Muscle layer of duodenum (tissue), 2 donors: ENCODE results near the gene CISH.

Experiments
- H3K27ac ChIP-seq: one replicate; pipeline ENCODE4 v1.7.0; 2013; ENCODE audit warnings: mild to moderate bottlenecking, low read length
- H3K27me3 ChIP-seq: one replicate; pipeline ENCODE4 v1.7.0; 2013; ENCODE audit warnings: low read depth, mild to moderate bottlenecking, control low read depth, low read length
- H3K36me3 ChIP-seq, 2 donors: one replicate each; pipeline ENCODE4 v1.7.0; 2013; ENCODE audit warnings: low read length in 2 of 2, control low read depth in 1 of 2, mild to moderate bottlenecking in 1 of 2; ENCODE audit not compliant: insufficient read depth in 2 of 2, control insufficient read depth in 1 of 2
- H3K4me1 ChIP-seq, 2 donors: one replicate each; pipeline ENCODE4 v1.7.0; 2013; ENCODE audit warnings: low read length in 2 of 2, mild to moderate bottlenecking in 2 of 2, control low read depth in 1 of 2, moderate library complexity in 1 of 2; ENCODE audit not compliant: insufficient read depth in 2 of 2, control insufficient read depth in 1 of 2
- H3K4me3 ChIP-seq, 2 donors: one replicate each; pipeline ENCODE4 v1.7.0; 2013; ENCODE audit warnings: low read length in 2 of 2, low read depth in 1 of 2, mild to moderate bottlenecking in 1 of 2
- H3K9me3 ChIP-seq, 2 donors: one replicate each; pipeline ENCODE4 v1.7.0; 2013; ENCODE audit warnings: low read length in 2 of 2, control low read depth in 1 of 2, mild to moderate bottlenecking in 1 of 2; ENCODE audit not compliant: control insufficient read depth in 1 of 2
- donor health status: healthy.

CISH gene

DNA sequence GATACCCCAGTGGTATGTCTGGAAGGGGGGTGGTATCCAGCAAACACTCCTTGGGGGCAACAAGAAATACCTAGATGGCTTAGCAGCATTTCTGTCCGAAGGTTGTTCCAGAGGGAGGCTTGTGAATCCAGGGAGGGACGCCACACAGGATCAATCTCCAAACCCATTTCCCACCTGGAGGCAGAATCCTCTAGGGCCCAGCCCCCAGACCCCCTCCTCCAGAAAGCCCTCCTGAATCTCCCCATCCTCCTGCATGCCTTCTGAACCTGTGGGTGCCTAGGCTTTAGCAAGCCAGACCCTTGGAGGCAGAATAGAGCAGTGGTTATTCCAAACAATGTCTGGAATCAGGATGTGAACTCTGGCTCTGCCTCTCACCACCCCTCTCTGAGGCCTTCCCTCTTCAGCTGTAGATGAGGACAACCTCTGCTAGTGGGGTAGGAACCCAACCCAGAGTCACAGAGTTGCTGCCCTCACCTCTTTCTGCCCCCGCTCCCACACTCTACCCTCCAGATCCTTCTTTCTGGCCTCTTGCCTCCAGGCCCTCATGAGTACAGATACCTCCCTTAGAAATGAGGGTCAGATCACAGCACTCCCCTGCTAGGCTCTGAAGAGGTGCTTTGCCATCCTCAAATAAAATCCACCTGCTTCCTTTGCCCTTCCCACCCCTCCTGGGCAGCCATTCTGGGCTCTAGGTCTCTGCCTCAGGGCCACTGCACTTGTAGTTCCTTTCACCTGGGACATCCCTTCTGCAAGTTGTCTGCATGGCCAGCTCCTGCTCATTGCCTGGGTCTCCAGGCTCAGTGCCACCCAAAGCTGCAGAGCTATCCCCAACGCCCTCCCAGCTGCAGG is 8.1 kb downstream of the CISH start:
- Histone ChIP-seq H3K9me3 (no peaks in the 10 kb centered on the region), H3K36me3 (peaks cover 29 to 30% of the 10 kb centered on the region in 2 donors), H3K4me3 (no peak overlapping the region), H3K27ac (peak overlapping the region; percentile 97), H3K4me1 (peaks cover 35 to 36% of the 10 kb centered on the region in 2 donors), H3K27me3 (no peaks in the 10 kb centered on the region)

GRCh38 chr3:50602595-50603191 is 8.9 kb downstream of the CISH start:
- peak overlapping the region; percentile 97 for H3K27ac ChIP-seq
- no peaks in the 10 kb centered on the region for H3K27me3 ChIP-seq
- H3K36me3 ChIP-seq: peaks cover 24% of the 10 kb centered on the region in 2 donors
- no peaks in the 10 kb centered on the region for H3K9me3 ChIP-seq
- H3K4me3 ChIP-seq: peak overlapping the region in 1 of 2 donors; percentile 57
- peaks cover 34 to 36% of the 10 kb centered on the region in 2 donors for H3K4me1 ChIP-seq

- peak overlapping the region in 1 of 2 donors; percentile 57 for H3K4me3 ChIP-seq
- no peaks in the 10 kb centered on the region for H3K27me3 ChIP-seq
- H3K36me3 ChIP-seq: peaks cover 9 to 10% of the 10 kb centered on the region in 2 donors
- H3K4me1 ChIP-seq: peaks cover 27 to 36% of the 10 kb centered on the region in 2 donors
- no peaks in the 10 kb centered on the region for H3K9me3 ChIP-seq
- H3K27ac ChIP-seq: peak overlapping the region; percentile 97
Observed at GRCh38 chr3:50600841-50601591, 10.6 kb downstream of the CISH start.

- Histone ChIP-seq H3K27ac (peak overlapping the region; percentile 97), H3K4me1 (peaks cover 27 to 32% of the 10 kb centered on the region in 2 donors), H3K9me3 (no peaks in the 10 kb centered on the region), H3K36me3 (peaks cover 6 to 7% of the 10 kb centered on the region in 2 donors), H3K4me3 (no peak overlapping the region), H3K27me3 (no peaks in the 10 kb centered on the region)
Observed at GRCh38 chr3:50600141-50600753, 11.3 kb downstream of the CISH start.

- Histone ChIP-seq H3K4me1 (peaks cover 27 to 32% of the 10 kb centered on the region in 2 donors), H3K27ac (peak overlapping the region; percentile 23), H3K4me3 (no peak overlapping the region), H3K9me3 (no peaks in the 10 kb centered on the region), H3K36me3 (peaks cover 3 to 5% of the 10 kb centered on the region in 2 donors), H3K27me3 (no peaks in the 10 kb centered on the region)
Observed at GRCh38 chr3:50599716-50600118, 11.9 kb downstream of the CISH start.

GRCh38 chr3:50599115-50599715 is 12.4 kb downstream of the CISH start:
- Histone ChIP-seq H3K4me1 (peaks cover 27 to 32% of the 10 kb centered on the region in 2 donors), H3K27ac (no peak overlapping the region), H3K4me3 (no peak overlapping the region), H3K27me3 (no peaks in the 10 kb centered on the region), H3K9me3 (no peaks in the 10 kb centered on the region), H3K36me3 (peaks cover 0 to 2% of the 10 kb centered on the region in 2 donors)

- H3K9me3 ChIP-seq: no peaks in the 10 kb centered on the region
- no peaks in the 10 kb centered on the region for H3K27me3 ChIP-seq
- H3K27ac ChIP-seq: no peak overlapping the region
- no peaks in the 10 kb centered on the region for H3K36me3 ChIP-seq
- peaks cover 7 to 15% of the 10 kb centered on the region in 2 donors for H3K4me1 ChIP-seq
- no peak overlapping the region for H3K4me3 ChIP-seq
Observed at GRCh38 chr3:50594253-50594785, 17.3 kb downstream of the CISH start.

GRCh38 chr3:50592568-50592967 is 19.0 kb downstream of the CISH start:
- Histone ChIP-seq H3K4me1 (peaks cover 7 to 15% of the 10 kb centered on the region in 2 donors), H3K27ac (no peak overlapping the region)

GRCh38 chr3:50591196-50591741 is 20.3 kb downstream of the CISH start:
- Histone ChIP-seq H3K9me3 (no peaks in the 10 kb centered on the region), H3K27ac (peak overlapping the region; percentile 80), H3K36me3 (no peaks in the 10 kb centered on the region), H3K27me3 (no peaks in the 10 kb centered on the region), H3K4me3 (no peak overlapping the region), H3K4me1 (peaks cover 7 to 15% of the 10 kb centered on the region in 2 donors)

More at GRCh38 chr3:50592568-50592967, 19.0 kb downstream of the CISH start:
- Histone ChIP-seq H3K27me3 (no peaks in the 10 kb centered on the region), H3K36me3 (no peaks in the 10 kb centered on the region), H3K9me3 (no peaks in the 10 kb centered on the region), H3K4me3 (no peak overlapping the region)

- Histone ChIP-seq H3K27ac (no peak overlapping the region), H3K4me1 (peaks cover 7 to 15% of the 10 kb centered on the region in 2 donors), H3K36me3 (peaks cover 0 to 4% of the 10 kb centered on the region in 2 donors), H3K9me3 (no peaks in the 10 kb centered on the region), H3K4me3 (no peak overlapping the region), H3K27me3 (no peaks in the 10 kb centered on the region)
Observed at GRCh38 chr3:50588759-50589433, 22.7 kb downstream of the CISH start.
